ENCODE results near the gene DHRS2.

Gene DHRS2

DNA sequence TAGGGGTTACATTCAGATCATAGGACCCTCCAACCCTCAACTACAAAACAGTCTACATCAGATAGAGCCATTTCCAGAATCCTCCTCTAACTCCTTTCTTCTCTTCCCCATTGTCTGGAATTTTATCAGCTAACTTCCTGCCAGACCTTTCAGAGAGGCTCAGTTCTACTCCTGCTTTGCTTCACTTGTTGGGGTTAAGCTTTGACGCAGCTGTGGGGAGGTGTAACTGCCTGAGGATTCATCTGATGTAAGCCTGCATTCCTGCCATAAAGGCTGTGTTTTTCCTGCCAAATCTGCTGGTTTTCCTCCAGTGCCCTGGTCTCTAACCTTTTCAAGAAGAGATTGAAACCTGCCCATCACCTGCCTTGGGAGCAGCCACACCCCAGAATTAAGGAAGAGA is 16.9 kb downstream of the DHRS2 start:
- no peak overlapping the region for H3K4me2 ChIP-seq
- H4K20me1 ChIP-seq, result no peaks in the 10 kb centered on the region
- no peaks in the 10 kb centered on the region; a peak in 1 of 20 replicates for H3K4me1 ChIP-seq
- H3K4me3 ChIP-seq, result no peak overlapping the region
- peaks cover 0 to 5% (median 0%) of the 10 kb centered on the region in 11 experiments; a peak in 1 of 22 replicates for H3K9me3 ChIP-seq (replicated peaks in 1 of 11)
- no peak for TF ChIP-seq Cebpa-rat (IDR thresholded peaks at IDR 0.05)
- H3K27me3 ChIP-seq, result no peaks in the 10 kb centered on the region
- no peaks in the 10 kb centered on the region for H3K36me3 ChIP-seq
- no peak overlapping the region for H3K27ac ChIP-seq
- H3K9ac ChIP-seq, result no peak overlapping the region

DNA sequence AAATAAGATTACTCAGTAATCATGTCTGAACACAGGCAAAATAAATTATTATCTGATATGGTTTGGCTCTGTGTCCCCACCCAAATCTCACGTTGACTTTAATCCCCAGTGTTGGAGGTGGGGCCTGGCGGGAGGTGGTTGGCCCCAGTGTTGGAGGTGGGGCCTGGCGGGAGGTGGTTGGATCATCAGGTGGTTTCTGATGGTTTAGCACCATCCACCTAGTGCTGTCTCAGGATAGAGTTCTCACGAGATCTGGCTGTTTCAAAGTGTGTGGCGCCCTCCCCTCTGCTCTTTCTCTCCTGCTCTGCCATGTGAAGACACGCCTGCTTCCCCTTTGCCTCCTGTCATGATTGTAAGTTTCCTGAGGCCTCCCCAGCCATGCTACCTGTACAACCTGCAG is 18.1 kb downstream of the DHRS2 start:
- TF ChIP-seq Cebpa-rat (IDR thresholded peaks at IDR 0.05), result no peak
- Histone ChIP-seq H3K27me3 (no peaks in the 10 kb centered on the region), H3K36me3 (no peaks in the 10 kb centered on the region), H3K4me1 (no peaks in the 10 kb centered on the region; a peak in 1 of 20 replicates), H3K27ac (no peak overlapping the region), H3K4me2 (no peak overlapping the region), H4K20me1 (no peaks in the 10 kb centered on the region), H3K9ac (no peak overlapping the region), H3K4me3 (no peak overlapping the region), H3K9me3 (replicated peaks in 1 of 11) (peaks cover 0 to 5% (median 0%) of the 10 kb centered on the region in 11 experiments; a peak in 1 of 22 replicates)

DNA sequence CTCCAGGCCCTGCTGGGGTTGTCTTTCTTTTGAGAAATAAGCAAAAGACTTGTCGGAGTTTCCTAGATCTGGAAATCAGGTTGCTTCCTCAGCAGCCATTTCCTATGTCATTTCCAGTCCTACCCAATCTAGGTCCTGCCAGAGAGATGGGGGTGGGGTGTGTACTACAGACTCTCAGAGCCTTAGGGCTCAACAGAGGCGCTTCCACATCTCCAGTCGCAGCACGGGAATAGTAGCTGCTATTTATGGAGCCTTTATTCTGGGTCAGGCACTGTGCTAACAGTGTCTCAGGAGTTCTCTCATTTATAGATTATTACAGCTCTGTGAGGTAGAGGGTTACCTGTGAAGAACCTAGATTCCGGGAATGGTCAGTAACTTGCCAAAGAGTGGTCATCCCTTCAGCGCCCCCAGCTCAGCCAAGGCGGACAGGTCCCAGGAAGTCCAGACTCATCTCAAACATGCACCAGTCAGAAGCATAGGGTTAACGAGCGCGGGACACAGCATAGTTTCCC is 21.9 kb downstream of the DHRS2 start:
- H4K20me1 ChIP-seq, result no peaks in the 10 kb centered on the region
- H3K27me3 ChIP-seq, result no peaks in the 10 kb centered on the region
- H3K27ac ChIP-seq, result no peak overlapping the region
- no peak overlapping the region for H3K4me2 ChIP-seq
- H3K9me3 ChIP-seq (replicated peaks in 1 of 11), result peaks cover 0 to 5% (median 0%) of the 10 kb centered on the region in 11 experiments; a peak in 1 of 22 replicates
- H3K36me3 ChIP-seq, result no peaks in the 10 kb centered on the region
- TF ChIP-seq Cebpa-rat (IDR thresholded peaks at IDR 0.05), result no peak
- H3K4me1 ChIP-seq, result peaks cover 0 to 14% (median 10%) of the 10 kb centered on the region in 10 experiments; a peak in 13 of 20 replicates
- no peak overlapping the region for H3K4me3 ChIP-seq
- no peak overlapping the region for H3K9ac ChIP-seq

DNA sequence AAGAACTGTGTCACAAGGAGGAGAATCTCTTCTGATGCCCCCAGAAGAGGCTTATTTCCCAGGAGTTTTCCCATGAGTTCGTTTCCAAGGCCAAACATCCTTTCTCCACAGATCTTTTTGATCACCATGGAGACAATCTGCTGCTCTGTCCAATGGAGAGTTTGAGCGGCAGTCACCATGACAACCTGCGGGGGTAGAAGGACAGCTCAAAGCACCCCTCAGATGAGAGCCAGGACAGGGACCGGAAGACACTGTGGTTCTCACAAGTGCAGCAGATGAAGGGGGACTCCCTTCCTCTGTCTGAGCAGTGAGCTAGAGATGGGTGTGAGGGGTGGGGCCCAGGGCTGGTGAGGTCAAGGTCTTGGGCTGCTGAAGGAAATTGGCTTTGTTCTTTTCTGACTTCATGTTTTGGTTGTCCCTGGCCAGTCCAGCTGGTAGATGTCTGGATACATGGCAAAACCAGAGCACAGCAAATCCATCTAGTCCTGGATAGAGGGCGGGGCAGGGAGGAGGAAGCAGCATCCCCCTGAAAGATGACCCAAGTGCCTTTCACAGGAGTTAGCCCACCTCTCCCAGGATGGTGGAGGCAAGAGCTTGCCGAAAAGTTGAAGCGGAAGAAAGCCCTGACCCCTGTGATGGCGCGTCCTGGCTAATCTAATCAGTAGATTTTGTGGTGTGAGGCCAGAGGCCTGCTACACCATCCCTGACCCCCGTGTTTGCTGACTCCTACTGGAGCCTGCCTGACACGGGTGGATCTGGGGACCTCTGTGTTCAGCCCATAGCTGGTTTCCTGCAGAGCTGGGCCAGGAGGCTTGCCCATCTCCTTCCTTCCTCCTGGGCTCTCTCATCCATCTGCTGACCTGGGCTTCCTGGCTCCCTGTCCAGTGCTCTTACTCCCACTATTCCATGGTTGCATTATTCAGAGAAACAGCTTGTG is 24.4 kb downstream of the DHRS2 start:
- H3K27me3 ChIP-seq, result no peaks in the 10 kb centered on the region
- H3K4me3 ChIP-seq, result no peak overlapping the region
- no peak overlapping the region for H3K27ac ChIP-seq
- H3K9me3 ChIP-seq (replicated peaks in 1 of 11), result no peaks in the 10 kb centered on the region
- no peak for TF ChIP-seq Cebpa-rat (IDR thresholded peaks at IDR 0.05)
- no peaks in the 10 kb centered on the region for H3K36me3 ChIP-seq
- no peak overlapping the region for H3K9ac ChIP-seq
- H4K20me1 ChIP-seq, result no peaks in the 10 kb centered on the region
- peak overlapping the region in 8 of 11 experiments; percentile 8 to 47 (median 31); a peak in 15 of 22 replicates for H3K4me2 ChIP-seq
- H3K4me1 ChIP-seq, result peaks cover 0 to 14% (median 10%) of the 10 kb centered on the region in 10 experiments; a peak in 13 of 20 replicates

DNA sequence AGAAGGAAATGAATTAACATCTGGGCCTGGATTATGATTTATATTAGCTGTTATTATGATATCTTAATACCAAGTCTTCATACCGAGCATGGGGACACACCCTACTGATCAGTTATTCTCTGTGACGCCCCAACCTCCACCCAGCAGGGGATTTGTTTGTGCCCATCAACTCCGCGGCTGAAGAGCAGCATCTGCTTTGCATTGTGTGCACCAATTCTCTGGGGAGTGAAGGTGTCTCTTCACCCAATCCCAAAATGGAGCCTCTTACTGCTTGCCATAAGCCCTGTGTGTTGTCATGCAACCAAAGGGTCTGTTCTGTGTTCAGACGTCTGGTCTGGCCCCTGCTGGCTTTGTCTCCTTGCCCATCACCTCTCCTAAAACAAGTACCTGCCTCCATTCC is 25.4 kb downstream of the DHRS2 start:
- no peak for TF ChIP-seq Cebpa-rat (IDR thresholded peaks at IDR 0.05)
- peaks cover 0 to 14% (median 10%) of the 10 kb centered on the region in 10 experiments; a peak in 13 of 20 replicates for H3K4me1 ChIP-seq
- no peaks in the 10 kb centered on the region for H3K9me3 ChIP-seq (replicated peaks in 1 of 11)
- no peak overlapping the region for H3K9ac ChIP-seq
- H4K20me1 ChIP-seq, result no peaks in the 10 kb centered on the region
- H3K27ac ChIP-seq, result no peak overlapping the region
- H3K4me2 ChIP-seq, result peak overlapping the region in 3 of 11 experiments; percentile 19 to 47 (median 33); a peak in 2 of 22 replicates
- H3K36me3 ChIP-seq, result no peaks in the 10 kb centered on the region
- H3K27me3 ChIP-seq, result no peaks in the 10 kb centered on the region
- H3K4me3 ChIP-seq, result no peak overlapping the region

DNA sequence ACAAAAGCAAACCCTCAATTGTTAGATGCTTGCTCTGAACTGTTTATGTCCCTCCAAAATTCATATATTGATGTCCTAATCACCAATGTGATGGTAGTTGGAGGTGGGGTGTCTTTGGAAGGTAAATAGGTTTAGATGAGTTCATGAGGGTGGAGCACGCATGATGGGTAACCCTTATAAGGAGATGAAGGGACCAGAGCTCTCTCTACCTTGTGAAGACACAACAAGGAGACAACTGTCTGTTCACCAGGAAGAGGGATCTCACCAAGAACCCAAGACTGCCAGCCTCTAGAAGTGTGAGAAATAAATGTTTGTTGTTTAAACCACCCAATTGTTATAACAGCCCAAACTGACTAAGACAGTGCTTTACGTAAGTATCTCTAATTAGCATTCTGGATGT is 27.0 kb downstream of the DHRS2 start:
- Histone ChIP-seq H3K9ac (no peak overlapping the region), H3K27ac (no peak overlapping the region), H3K36me3 (no peaks in the 10 kb centered on the region), H4K20me1 (no peaks in the 10 kb centered on the region), H3K4me2 (no peak overlapping the region), H3K4me1 (peaks cover 0 to 14% (median 10%) of the 10 kb centered on the region in 10 experiments; a peak in 13 of 20 replicates), H3K4me3 (no peak overlapping the region), H3K9me3 (replicated peaks in 1 of 11) (no peaks in the 10 kb centered on the region), H3K27me3 (no peaks in the 10 kb centered on the region)
- no peak for TF ChIP-seq Cebpa-rat (IDR thresholded peaks at IDR 0.05)

DNA sequence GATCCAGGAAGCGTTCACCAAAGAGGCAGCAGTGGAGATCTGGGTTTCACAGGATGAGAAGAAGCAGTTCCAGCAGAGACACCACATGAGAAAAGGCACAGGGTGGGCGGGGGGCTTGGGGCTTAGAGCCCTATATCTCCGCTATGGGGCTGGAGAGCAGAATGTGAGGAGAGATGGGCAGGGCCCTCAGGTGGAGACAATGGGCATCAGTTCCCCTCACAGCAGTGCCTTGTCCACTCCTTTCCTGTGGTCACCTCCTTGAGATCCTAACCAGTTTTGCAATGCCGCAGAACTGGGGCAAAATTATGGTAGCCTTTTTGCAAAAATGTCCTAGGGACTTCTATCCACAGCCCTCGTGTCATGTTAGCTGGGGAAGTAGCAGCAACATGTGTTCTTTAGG is 27.5 kb downstream of the DHRS2 start:
- Histone ChIP-seq H3K36me3 (no peaks in the 10 kb centered on the region), H3K27ac (no peak overlapping the region), H3K9me3 (replicated peaks in 1 of 11) (no peaks in the 10 kb centered on the region), H3K4me1 (peaks cover 0 to 14% (median 10%) of the 10 kb centered on the region in 10 experiments; a peak in 13 of 20 replicates), H4K20me1 (no peaks in the 10 kb centered on the region), H3K27me3 (no peaks in the 10 kb centered on the region), H3K4me2 (no peak overlapping the region), H3K9ac (no peak overlapping the region), H3K4me3 (no peak overlapping the region)
- TF ChIP-seq Cebpa-rat (IDR thresholded peaks at IDR 0.05), result no peak

DNA sequence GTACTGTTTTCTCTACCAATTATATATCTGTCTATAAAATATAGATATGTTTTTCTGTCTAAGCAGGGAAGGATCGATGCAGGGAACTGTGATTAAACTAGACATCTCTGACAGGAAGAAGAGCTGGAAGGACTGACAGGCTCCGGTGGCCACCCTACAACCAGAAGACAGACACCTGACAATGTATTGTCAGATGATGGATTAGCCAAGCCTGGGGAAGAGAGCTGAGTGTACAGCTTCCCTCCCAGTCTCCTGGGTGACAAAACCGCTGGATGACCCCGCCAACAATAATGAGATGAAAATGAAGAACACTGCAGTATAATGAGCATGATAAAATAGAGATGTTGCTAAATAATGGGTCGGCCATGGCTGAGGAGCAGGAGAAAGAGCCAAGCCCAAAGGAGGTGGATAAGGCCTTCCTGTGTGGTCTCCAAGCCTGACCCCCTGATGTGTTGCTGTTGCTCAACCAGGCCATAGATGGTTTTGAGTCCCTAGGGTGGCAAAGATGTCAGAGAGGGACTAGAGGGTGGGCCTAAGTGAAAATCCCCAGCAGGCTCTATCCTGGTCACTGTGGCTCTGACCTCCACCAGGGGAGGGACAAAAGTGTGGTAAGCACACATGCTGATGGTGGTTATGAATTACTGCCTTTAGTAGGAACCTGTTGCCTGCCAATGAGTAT is 28.2 kb downstream of the DHRS2 start:
- Histone ChIP-seq H4K20me1 (no peaks in the 10 kb centered on the region), H3K4me1 (peaks cover 0 to 14% (median 10%) of the 10 kb centered on the region in 10 experiments; a peak in 13 of 20 replicates)

More for the DNA sequence above, 28.2 kb downstream of the DHRS2 start:
- TF ChIP-seq Cebpa-rat (IDR thresholded peaks at IDR 0.05), result no peak
- H3K36me3 ChIP-seq, result no peaks in the 10 kb centered on the region
- no peak overlapping the region for H3K4me3 ChIP-seq
- H3K4me2 ChIP-seq, result no peak overlapping the region
- H3K27me3 ChIP-seq, result no peaks in the 10 kb centered on the region
- no peak overlapping the region for H3K9ac ChIP-seq
- H3K9me3 ChIP-seq (replicated peaks in 1 of 11), result no peaks in the 10 kb centered on the region
- H3K27ac ChIP-seq, result no peak overlapping the region
